Measurements from ENCODE around the gene KRTAP1-5. TPM values are rescaled to one million over a fixed set of nuclear protein-coding genes. Genes with fewer than 3 reads are reported as not detected.

KRTAP1-5 gene
- total RNA-seq, 4 donors from 2014 or later: not detected

GRCh38 chr17:40984226-40984625 lies 42.8 kb downstream of the KRTAP1-5 start, which contains the start of gene KRT40:
Gene KRT40, minus strand, starts transcription at chr17:40984326. Its CDS starts 53 bp downstream, at chr17:40984273.
- no peak for TF ChIP-seq CTCF (IDR thresholded peaks at IDR 0.05; ENCODE audit: low read depth)

- TF ChIP-seq CTCF (IDR thresholded peaks at IDR 0.05; ENCODE audit: low read depth): no peak
These were observed 45.9 kb downstream of the KRTAP1-5 start for GRCh38 chr17:40981115-40981514.

DNA sequence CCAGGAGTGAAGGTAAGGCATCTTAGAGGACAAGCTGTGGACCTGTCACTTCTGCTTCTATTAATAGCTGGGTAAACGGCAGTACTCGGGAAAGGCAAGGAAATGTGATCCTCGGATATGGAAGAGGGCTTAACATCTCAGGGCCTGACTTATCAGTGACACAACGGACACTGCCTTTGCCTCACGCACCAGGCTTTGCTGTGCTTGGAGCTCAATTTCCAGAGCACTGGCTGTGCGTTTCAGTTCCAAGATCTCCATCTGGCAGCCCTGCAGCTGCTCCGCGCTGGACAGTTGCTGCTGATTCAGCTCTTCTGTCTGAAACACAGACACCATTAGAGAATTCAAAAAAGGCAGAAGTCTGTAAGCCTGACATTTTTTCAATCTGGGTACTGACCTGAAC lies 46.4 kb downstream of the KRTAP1-5 start:
- no peak for TF ChIP-seq CTCF (IDR thresholded peaks at IDR 0.05; ENCODE audit: low read depth)

DNA sequence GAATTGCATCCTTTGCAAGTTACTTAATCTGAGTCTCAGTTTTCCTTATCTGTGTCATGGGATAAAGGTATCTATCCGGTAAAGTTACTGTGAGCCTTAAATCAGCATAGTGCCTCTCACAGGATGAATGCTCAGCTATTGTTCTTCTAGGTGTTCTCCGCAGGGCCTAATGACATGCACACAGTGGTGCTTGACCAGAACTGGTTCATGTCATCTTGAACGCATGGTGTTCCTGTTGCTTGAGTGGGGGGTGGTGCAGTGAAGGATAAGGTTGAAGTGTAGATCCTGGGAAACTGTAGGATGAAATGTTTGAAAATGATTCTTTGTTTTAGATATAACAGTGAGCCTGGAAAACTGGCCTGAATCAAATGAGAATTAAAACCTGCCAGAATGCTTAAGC lies 46.9 kb downstream of the KRTAP1-5 start:
- no peak for TF ChIP-seq CTCF (IDR thresholded peaks at IDR 0.05; ENCODE audit: low read depth)

- no peak for TF ChIP-seq CTCF (IDR thresholded peaks at IDR 0.05; ENCODE audit: low read depth)
These were observed 48.3 kb downstream of the KRTAP1-5 start for GRCh38 chr17:40978575-40979151.

Small RNA genes within 50 kb of the gene (small RNA-seq; reads per million reads assigned to genes)
- not detected for gene KRTAP3-4P

Other genes starting within 250 kb of the KRTAP1-5 start
- gene KRT27, start 244.7 kb downstream of the KRTAP1-5 start, total RNA-seq: not detected
- gene KRT28, start 227.2 kb downstream of the KRTAP1-5 start, total RNA-seq: not detected
- 10 to 100 TPM in 1 of 4 donors, 1 to 10 TPM in 3; 4.8 to 14.0 (median 7.4) TPM for gene KRT10, start 204.6 kb downstream of the KRTAP1-5 start, total RNA-seq
- 1 to 10 TPM in 1 of 4 donors, not detected in 3; 1.2 TPM for gene KRT12, start 160.0 kb downstream of the KRTAP1-5 start, total RNA-seq
- not detected for gene KRT20, start 142.0 kb downstream of the KRTAP1-5 start, total RNA-seq
- not detected for gene KRT23, start 89.6 kb downstream of the KRTAP1-5 start, total RNA-seq
- not detected for gene KRT39, start 60.3 kb downstream of the KRTAP1-5 start, total RNA-seq
- not detected for gene KRT40, start 42.9 kb downstream of the KRTAP1-5 start, total RNA-seq
- not detected for gene KRTAP3-3, start 33.0 kb downstream of the KRTAP1-5 start, total RNA-seq
- gene KRTAP3-2, start 27.3 kb downstream of the KRTAP1-5 start, total RNA-seq: not detected
- not detected for gene KRTAP3-1, start 18.1 kb downstream of the KRTAP1-5 start, total RNA-seq
- gene KRTAP1-4, start 3.0 kb upstream of the KRTAP1-5 start, total RNA-seq: not detected
- not detected for gene KRTAP1-3, start 7.7 kb upstream of the KRTAP1-5 start, total RNA-seq
- gene KRTAP1-1, start 14.2 kb upstream of the KRTAP1-5 start, total RNA-seq: not detected
- gene KRTAP2-1, start 20.1 kb upstream of the KRTAP1-5 start, total RNA-seq: not detected
- gene KRTAP2-2, start 28.0 kb upstream of the KRTAP1-5 start, total RNA-seq: not detected
- not detected for gene KRTAP2-3, start 32.9 kb upstream of the KRTAP1-5 start, total RNA-seq
- not detected for gene KRTAP2-4, start 38.7 kb upstream of the KRTAP1-5 start, total RNA-seq
- not detected for gene KRTAP4-7, start 56.9 kb upstream of the KRTAP1-5 start, total RNA-seq
- not detected for gene KRTAP4-8, start 70.9 kb upstream of the KRTAP1-5 start, total RNA-seq
- not detected for gene KRTAP4-16, start 75.0 kb upstream of the KRTAP1-5 start, total RNA-seq
- not detected for gene KRTAP4-9, start 78.2 kb upstream of the KRTAP1-5 start, total RNA-seq
- gene KRTAP4-11, start 91.2 kb upstream of the KRTAP1-5 start, total RNA-seq: not detected
- gene KRTAP4-12, start 97.0 kb upstream of the KRTAP1-5 start, total RNA-seq: not detected
- gene KRTAP4-6, start 113.3 kb upstream of the KRTAP1-5 start, total RNA-seq: not detected
- not detected for gene KRTAP4-5, start 122.6 kb upstream of the KRTAP1-5 start, total RNA-seq
- gene KRTAP4-4, start 133.5 kb upstream of the KRTAP1-5 start, total RNA-seq: not detected
- not detected for gene KRTAP4-3, start 141.0 kb upstream of the KRTAP1-5 start, total RNA-seq
- gene KRTAP4-2, start 151.0 kb upstream of the KRTAP1-5 start, total RNA-seq: not detected
- not detected for gene KRTAP4-1, start 157.7 kb upstream of the KRTAP1-5 start, total RNA-seq
- gene KRTAP9-1, start 162.7 kb upstream of the KRTAP1-5 start, total RNA-seq: not detected
- gene KRTAP9-2, start 199.4 kb upstream of the KRTAP1-5 start, total RNA-seq: not detected
- gene KRTAP9-3, start 205.2 kb upstream of the KRTAP1-5 start, total RNA-seq: not detected
- not detected for gene KRTAP9-8, start 210.8 kb upstream of the KRTAP1-5 start, total RNA-seq
- gene KRTAP9-4, start 222.5 kb upstream of the KRTAP1-5 start, total RNA-seq: not detected
- not detected for gene KRTAP9-9, start 228.2 kb upstream of the KRTAP1-5 start, total RNA-seq
- not detected for gene KRTAP9-6, start 238.2 kb upstream of the KRTAP1-5 start, total RNA-seq
- not detected for gene KRTAP9-7, start 248.5 kb upstream of the KRTAP1-5 start, total RNA-seq